GM12878 (cell line): ENCODE measurements around the gene CUZD1.

ENCODE experiments used
- CTCF ChIP-seq, 3 experiments: IDR thresholded peaks in 2 of 3; conservative IDR thresholded peaks in 1 of 3; 2 replicates each; pipeline ENCODE4 v1.5.1; 2011; ENCODE audit warnings: low read depth in 3 of 3, low read length in 3 of 3, mild to moderate bottlenecking in 3 of 3, control low read depth in 2 of 3, moderate library complexity in 2 of 3, inconsistent platforms in 1 of 3, mixed read lengths in 1 of 3; ENCODE audit not compliant: control insufficient read depth in 2 of 3, insufficient read depth in 1 of 3; ENCODE audit errors: extremely low read depth in 1 of 3
- ESRRA ChIP-seq: IDR thresholded peaks from 2 replicates; pipeline ENCODE4 v1.6.1; 2012; ENCODE audit warnings: mild to moderate bottlenecking, low read length, improper control_type of control experiment
- EZH2 ChIP-seq: IDR thresholded peaks from 2 replicates; pipeline ENCODE4 v1.6.1; 2012; ENCODE audit warnings: low read depth, mild to moderate bottlenecking, control low read depth, inconsistent platforms, low read length, borderline replicate concordance; ENCODE audit not compliant: control insufficient read depth
- FOS ChIP-seq: IDR thresholded peaks from 3 replicates; pipeline ENCODE4 v1.6.1; 2011; ENCODE audit warnings: borderline replicate concordance; ENCODE audit not compliant: insufficient read length; ENCODE audit errors: extremely low read depth
- NFIC ChIP-seq: IDR thresholded peaks from 2 replicates; pipeline ENCODE4 v1.6.1; 2012; ENCODE audit warnings: low read depth, mild to moderate bottlenecking, inconsistent platforms, low read length, moderate library complexity
- POLR2A ChIP-seq: IDR thresholded peaks from 2 replicates; pipeline ENCODE4 v1.6.1; 2011; ENCODE audit warnings: low read depth, mild to moderate bottlenecking, low read length
- POLR2AphosphoS5 ChIP-seq: IDR thresholded peaks from 2 replicates; pipeline ENCODE4 v1.6.1; 2011; ENCODE audit warnings: mild to moderate bottlenecking, low read length, inconsistent platforms
- REST ChIP-seq: IDR thresholded peaks from 2 replicates; pipeline ENCODE4 v1.6.1; 2012; ENCODE audit warnings: mild to moderate bottlenecking, low read depth, low read length
- SIX5 ChIP-seq: IDR thresholded peaks from 2 replicates; pipeline ENCODE4 v1.6.1; 2011; ENCODE audit warnings: mild to moderate bottlenecking, low read depth, low read length, moderate library complexity; ENCODE audit not compliant: severe bottlenecking
- SMC3 ChIP-seq: IDR thresholded peaks from 2 replicates; pipeline ENCODE4 v1.6.1; 2011; ENCODE audit warnings: low read length, improper control_type of control experiment, borderline replicate concordance
- ZBTB11 ChIP-seq: fragments of 450-650 bp; formaldehyde crosslinking; IDR thresholded peaks from 2 replicates; pipeline ENCODE4 v1.5.0; 2022; ENCODE audit warnings: mild to moderate bottlenecking, missing genetic modification characterization
- ZBTB4 ChIP-seq: fragments of 450-650 bp; formaldehyde crosslinking; IDR thresholded peaks from 2 replicates; pipeline ENCODE4 v1.4.0; 2022; ENCODE audit warnings: mild to moderate bottlenecking, moderate library complexity

GRCh38 chr10:122877264-122877663, 31.6 kb upstream of the CUZD1 start:
- TF ChIP-seq SMC3 (no peak), SIX5 (no peak), FOS (no peak), CTCF (IDR thresholded peaks at IDR 0.05 in 2 of 3, conservative IDR thresholded peaks at IDR 0.05 in 1 of 3; ENCODE audit: control insufficient read depth in 2 of 3, extremely low read depth in 1 of 3, insufficient read depth in 1 of 3, low read depth in 3 of 3, low read length in 3 of 3) (no peak), POLR2AphosphoS5 (no peak), REST (no peak), POLR2A (no peak), EZH2 (no peak), ZBTB4 (no peak), ESRRA (no peak), ZBTB11 (CRISPR knock-in tag) (no peak), NFIC (no peak)
